Nucleus accumbens (tissue), 56 donors: ENCODE results near the gene DUOX2.

Experiments
- DNase-seq, 56 donors: peaks; one replicate each; lab custom pipeline; 2025; lab: John Stamatoyannopoulos, UW

The DUOX2 gene

GRCh38 chr15:45121020-45121419 is 7.0 kb upstream of the DUOX2 start:
- no peak for DNase-seq

GRCh38 chr15:45120081-45120972 is 6.4 kb upstream of the DUOX2 start:
- DNase-seq = no peak

GRCh38 chr15:45118996-45119395 is 5.0 kb upstream of the DUOX2 start:
- DNase-seq = no peak

GRCh38 chr15:45118131-45118588 is 4.2 kb upstream of the DUOX2 start:
- DNase-seq = peak; percentile 8 to 95 (median 80)

GRCh38 chr15:45117308-45118130 is 3.5 kb upstream of the DUOX2 start:
- DNase-seq = no peak

GRCh38 chr15:45116482-45117307 is 2.7 kb upstream of the DUOX2 start:
- no peak for DNase-seq

- no peak for DNase-seq
Observed at GRCh38 chr15:45116006-45116481, 2.1 kb upstream of the DUOX2 start.

- DNase-seq = no peak
Observed at GRCh38 chr15:45115312-45115820, 1.4 kb upstream of the DUOX2 start.

- DNase-seq = no peak
Observed at GRCh38 chr15:45114751-45115085, 746 bp upstream of the DUOX2 start.

GRCh38 chr15:45113380-45113990 is 487 bp downstream of the DUOX2 start:
- no peak for DNase-seq

GRCh38 chr15:45112591-45113379 is 1.2 kb downstream of the DUOX2 start:
- DNase-seq = no peak

- no peak for DNase-seq
Observed at GRCh38 chr15:45112143-45112590, 1.8 kb downstream of the DUOX2 start.

GRCh38 chr15:45111390-45112142 is 2.4 kb downstream of the DUOX2 start:
- DNase-seq = no peak

- DNase-seq = no peak
Observed at GRCh38 chr15:45110256-45110820, 3.6 kb downstream of the DUOX2 start.

- DNase-seq = no peak
Observed at GRCh38 chr15:45107941-45108630, 5.9 kb downstream of the DUOX2 start.

- no peak for DNase-seq
Observed at GRCh38 chr15:45106002-45106790, 7.8 kb downstream of the DUOX2 start.
